Ishikawa (cell line): ENCODE data around the gene LRRC8D.

Experiments used
- CEBPB ChIP-seq: IDR thresholded peaks from 2 replicates; pipeline ENCODE4 v1.6.1; 2012
- CREB1 ChIP-seq: IDR thresholded peaks from 2 replicates; pipeline ENCODE4 v1.6.1; 2012; ENCODE audit warnings: low read depth
- EGR1 ChIP-seq: IDR thresholded peaks from 2 replicates; pipeline ENCODE4 v1.6.1; 2012
- EP300 ChIP-seq: IDR thresholded peaks from 2 replicates; pipeline ENCODE4 v1.6.1; 2012; ENCODE audit warnings: borderline replicate concordance
- FOXM1 ChIP-seq: IDR thresholded peaks from 2 replicates; pipeline ENCODE4 v1.6.1; 2012; ENCODE audit warnings: low read depth, borderline replicate concordance
- RAD21 ChIP-seq: IDR thresholded peaks from 2 replicates; pipeline ENCODE4 v1.6.1; 2012; ENCODE audit warnings: low read depth
- TAF1 ChIP-seq: IDR thresholded peaks from 2 replicates; pipeline ENCODE4 v1.6.1; 2012; ENCODE audit warnings: low read depth, mild to moderate bottlenecking
- TF ChIP-seq, protein P1 (sequence below): IDR thresholded peaks from 2 replicates; pipeline ENCODE4 v1.6.1; 2012
- TF ChIP-seq, protein P2 (sequence below): IDR thresholded peaks from 2 replicates; pipeline ENCODE4 v1.6.1; 2012; ENCODE audit warnings: low read depth, mild to moderate bottlenecking

DNA sequence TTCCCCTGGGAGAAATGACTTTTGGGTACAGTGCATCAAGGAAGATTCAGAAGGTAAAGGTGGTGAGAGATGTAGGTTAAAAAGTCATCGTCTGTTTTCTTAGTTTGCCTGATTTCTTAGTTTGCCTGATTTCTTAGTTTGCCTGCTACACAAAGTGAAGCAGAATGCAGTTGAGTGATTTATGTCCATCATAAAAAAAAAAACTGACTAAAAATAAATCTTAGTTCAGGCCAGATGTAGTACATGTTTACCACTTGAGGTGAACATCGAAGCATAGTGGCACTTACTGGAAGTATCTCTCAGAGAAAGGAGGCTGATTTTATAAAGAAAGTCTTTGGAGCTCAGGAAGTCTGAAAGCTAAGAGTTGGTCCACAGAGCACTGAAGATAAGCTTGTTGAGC lies 79.5 kb downstream of the LRRC8D start:
- no peak for TF ChIP-seq RAD21
- TF ChIP-seq, protein P1, sequence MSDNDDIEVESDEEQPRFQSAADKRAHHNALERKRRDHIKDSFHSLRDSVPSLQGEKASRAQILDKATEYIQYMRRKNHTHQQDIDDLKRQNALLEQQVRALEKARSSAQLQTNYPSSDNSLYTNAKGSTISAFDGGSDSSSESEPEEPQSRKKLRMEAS, result no peak
- no peak for TF ChIP-seq EGR1
- TF ChIP-seq, protein P2, sequence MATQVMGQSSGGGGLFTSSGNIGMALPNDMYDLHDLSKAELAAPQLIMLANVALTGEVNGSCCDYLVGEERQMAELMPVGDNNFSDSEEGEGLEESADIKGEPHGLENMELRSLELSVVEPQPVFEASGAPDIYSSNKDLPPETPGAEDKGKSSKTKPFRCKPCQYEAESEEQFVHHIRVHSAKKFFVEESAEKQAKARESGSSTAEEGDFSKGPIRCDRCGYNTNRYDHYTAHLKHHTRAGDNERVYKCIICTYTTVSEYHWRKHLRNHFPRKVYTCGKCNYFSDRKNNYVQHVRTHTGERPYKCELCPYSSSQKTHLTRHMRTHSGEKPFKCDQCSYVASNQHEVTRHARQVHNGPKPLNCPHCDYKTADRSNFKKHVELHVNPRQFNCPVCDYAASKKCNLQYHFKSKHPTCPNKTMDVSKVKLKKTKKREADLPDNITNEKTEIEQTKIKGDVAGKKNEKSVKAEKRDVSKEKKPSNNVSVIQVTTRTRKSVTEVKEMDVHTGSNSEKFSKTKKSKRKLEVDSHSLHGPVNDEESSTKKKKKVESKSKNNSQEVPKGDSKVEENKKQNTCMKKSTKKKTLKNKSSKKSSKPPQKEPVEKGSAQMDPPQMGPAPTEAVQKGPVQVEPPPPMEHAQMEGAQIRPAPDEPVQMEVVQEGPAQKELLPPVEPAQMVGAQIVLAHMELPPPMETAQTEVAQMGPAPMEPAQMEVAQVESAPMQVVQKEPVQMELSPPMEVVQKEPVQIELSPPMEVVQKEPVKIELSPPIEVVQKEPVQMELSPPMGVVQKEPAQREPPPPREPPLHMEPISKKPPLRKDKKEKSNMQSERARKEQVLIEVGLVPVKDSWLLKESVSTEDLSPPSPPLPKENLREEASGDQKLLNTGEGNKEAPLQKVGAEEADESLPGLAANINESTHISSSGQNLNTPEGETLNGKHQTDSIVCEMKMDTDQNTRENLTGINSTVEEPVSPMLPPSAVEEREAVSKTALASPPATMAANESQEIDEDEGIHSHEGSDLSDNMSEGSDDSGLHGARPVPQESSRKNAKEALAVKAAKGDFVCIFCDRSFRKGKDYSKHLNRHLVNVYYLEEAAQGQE, result no peak
- TF ChIP-seq TAF1, result no peak
- no peak for TF ChIP-seq CREB1
- TF ChIP-seq CEBPB, result no peak
- no peak for TF ChIP-seq EP300
- TF ChIP-seq FOXM1, result no peak
